Stimulated activated naive CD8-positive, alpha-beta T cell treated with anti-CD3 and anti-CD28 coated beads, Interleukin-15, Interleukin-2, amounts not matched to agents 100 ng/mL and 50 ng/mL, for 24 hours (primary cell): Measurements from ENCODE around the gene GLIPR2.
"Not testable (repeated sequence)": the region's sequence is repeated elsewhere in the genome, so short reads cannot be mapped to it uniquely, and the experiment has no call there.

Experiments
- H3K27ac Mint-ChIP-seq: one replicate; pipeline ENCODE4 v1.8.0; 2021; ENCODE audit warnings: mild to moderate bottlenecking, mixed read lengths
- H3K27me3 Mint-ChIP-seq: one replicate; pipeline ENCODE4 v1.8.0; 2021; ENCODE audit warnings: mixed read lengths
- H3K36me3 Mint-ChIP-seq: one replicate; pipeline ENCODE4 v1.8.0; 2021; ENCODE audit warnings: low read depth, mixed read lengths
- H3K4me1 Mint-ChIP-seq: one replicate; pipeline ENCODE4 v1.8.0; 2021; ENCODE audit warnings: low read depth, mixed read lengths
- H3K4me3 Mint-ChIP-seq: one replicate; pipeline ENCODE4 v1.8.0; 2021; ENCODE audit warnings: mild to moderate bottlenecking, mixed read lengths
- H3K9me3 Mint-ChIP-seq: one replicate; pipeline ENCODE4 v1.8.0; 2021; ENCODE audit warnings: mixed read lengths

Gene GLIPR2

GRCh38 chr9:36136272-36136893 is at the start of gene GLIPR2:
Gene GLIPR2, plus strand, starts transcription at chr9:36136733. Its CDS starts 46 bp downstream, at chr9:36136779.
- Mint-ChIP-seq H3K9me3 (no peaks in the 10 kb centered on the region), H3K4me1 (peaks cover 45% of the 10 kb centered on the region), H3K4me3 (peak within 1 kb of the TSS; percentile 90), H3K27me3 (no peaks in the 10 kb centered on the region), H3K36me3 (no peaks in the 10 kb centered on the region), H3K27ac (peak within 1 kb of the TSS; percentile 78)

GRCh38 chr9:36087054-36087453 is 49.5 kb upstream of the GLIPR2 start:
- H3K27me3 Mint-ChIP-seq, H3K27ac Mint-ChIP-seq, H3K4me1 Mint-ChIP-seq, H3K4me3 Mint-ChIP-seq, H3K9me3 Mint-ChIP-seq: not testable (repeated sequence)
- peaks cover 14% of the 10 kb centered on the region for H3K36me3 Mint-ChIP-seq

- Mint-ChIP-seq H3K27me3 (no peaks in the 10 kb centered on the region), H3K9me3 (peaks cover 5% of the 10 kb centered on the region), H3K36me3 (peaks cover 16% of the 10 kb centered on the region), H3K4me3 (no peak overlapping the region), H3K27ac (no peak overlapping the region), H3K4me1 (peaks cover 16% of the 10 kb centered on the region)
Observed at GRCh38 chr9:36088020-36088419, 48.5 kb upstream of the GLIPR2 start.

- peaks cover 16% of the 10 kb centered on the region for H3K36me3 Mint-ChIP-seq
Observed at GRCh38 chr9:36091026-36091953, 45.2 kb upstream of the GLIPR2 start.

GRCh38 chr9:36092014-36092413 is 44.5 kb upstream of the GLIPR2 start:
- peaks cover 5% of the 10 kb centered on the region for H3K9me3 Mint-ChIP-seq
- H3K4me3 Mint-ChIP-seq = no peak overlapping the region
- H3K36me3 Mint-ChIP-seq = peaks cover 10% of the 10 kb centered on the region
- peaks cover 23% of the 10 kb centered on the region for H3K4me1 Mint-ChIP-seq
- no peak overlapping the region for H3K27ac Mint-ChIP-seq
- no peaks in the 10 kb centered on the region for H3K27me3 Mint-ChIP-seq

More at GRCh38 chr9:36091026-36091953, 45.2 kb upstream of the GLIPR2 start:
- Mint-ChIP-seq H3K27ac (no peak overlapping the region), H3K9me3 (peaks cover 5% of the 10 kb centered on the region), H3K27me3 (no peaks in the 10 kb centered on the region), H3K4me3 (no peak overlapping the region), H3K4me1 (peaks cover 23% of the 10 kb centered on the region)

- peaks cover 5% of the 10 kb centered on the region for H3K9me3 Mint-ChIP-seq
Observed at GRCh38 chr9:36092509-36093215, 43.9 kb upstream of the GLIPR2 start.

GRCh38 chr9:36093384-36093783 is 43.1 kb upstream of the GLIPR2 start:
- Mint-ChIP-seq H3K27ac (no peak overlapping the region), H3K4me3 (no peak overlapping the region), H3K27me3 (no peaks in the 10 kb centered on the region), H3K4me1 (peaks cover 23% of the 10 kb centered on the region), H3K36me3 (peaks cover 7% of the 10 kb centered on the region), H3K9me3 (peaks cover 5% of the 10 kb centered on the region)

More at GRCh38 chr9:36092509-36093215, 43.9 kb upstream of the GLIPR2 start:
- Mint-ChIP-seq H3K4me1 (peaks cover 23% of the 10 kb centered on the region), H3K27ac (peak overlapping the region; percentile 83), H3K27me3 (no peaks in the 10 kb centered on the region), H3K36me3 (peaks cover 7% of the 10 kb centered on the region), H3K4me3 (no peak overlapping the region)

GRCh38 chr9:36099718-36100117 is 36.8 kb upstream of the GLIPR2 start:
- Mint-ChIP-seq H3K9me3 (no peaks in the 10 kb centered on the region), H3K4me3 (no peak overlapping the region), H3K27ac (no peak overlapping the region), H3K27me3 (no peaks in the 10 kb centered on the region), H3K36me3 (no peaks in the 10 kb centered on the region), H3K4me1 (no peaks in the 10 kb centered on the region)

GRCh38 chr9:36100532-36100931 is 36.0 kb upstream of the GLIPR2 start:
- Mint-ChIP-seq H3K27me3 (no peaks in the 10 kb centered on the region), H3K36me3 (no peaks in the 10 kb centered on the region), H3K4me1 (no peaks in the 10 kb centered on the region), H3K27ac (no peak overlapping the region), H3K4me3 (no peak overlapping the region), H3K9me3 (no peaks in the 10 kb centered on the region)

- Mint-ChIP-seq H3K27ac (no peak overlapping the region), H3K36me3 (no peaks in the 10 kb centered on the region), H3K27me3 (no peaks in the 10 kb centered on the region), H3K4me1 (no peaks in the 10 kb centered on the region), H3K4me3 (no peak overlapping the region), H3K9me3 (no peaks in the 10 kb centered on the region)
Observed at GRCh38 chr9:36101916-36102741, 34.4 kb upstream of the GLIPR2 start.

GRCh38 chr9:36102742-36103495 is 33.6 kb upstream of the GLIPR2 start:
- H3K4me1 Mint-ChIP-seq = no peaks in the 10 kb centered on the region
- no peaks in the 10 kb centered on the region for H3K9me3 Mint-ChIP-seq

GRCh38 chr9:36109071-36109470 is 27.5 kb upstream of the GLIPR2 start:
- Mint-ChIP-seq H3K27me3 (no peaks in the 10 kb centered on the region), H3K27ac (no peak overlapping the region), H3K4me1 (peaks cover 7% of the 10 kb centered on the region), H3K36me3 (peaks cover 7% of the 10 kb centered on the region), H3K4me3 (no peak overlapping the region), H3K9me3 (no peaks in the 10 kb centered on the region)

More at GRCh38 chr9:36102742-36103495, 33.6 kb upstream of the GLIPR2 start:
- H3K27me3 Mint-ChIP-seq = no peaks in the 10 kb centered on the region
- H3K27ac Mint-ChIP-seq = no peak overlapping the region
- H3K4me3 Mint-ChIP-seq = no peak overlapping the region
- H3K36me3 Mint-ChIP-seq = no peaks in the 10 kb centered on the region

GRCh38 chr9:36110434-36110833 is 26.1 kb upstream of the GLIPR2 start:
- H3K27me3 Mint-ChIP-seq = no peaks in the 10 kb centered on the region
- H3K4me3 Mint-ChIP-seq = no peak overlapping the region
- H3K27ac Mint-ChIP-seq = no peak overlapping the region
- peaks cover 7% of the 10 kb centered on the region for H3K36me3 Mint-ChIP-seq
- peaks cover 7% of the 10 kb centered on the region for H3K4me1 Mint-ChIP-seq
- no peaks in the 10 kb centered on the region for H3K9me3 Mint-ChIP-seq

- Mint-ChIP-seq H3K27ac (no peak overlapping the region), H3K36me3 (peaks cover 7% of the 10 kb centered on the region), H3K4me1 (peaks cover 7% of the 10 kb centered on the region), H3K27me3 (no peaks in the 10 kb centered on the region), H3K4me3 (no peak overlapping the region), H3K9me3 (no peaks in the 10 kb centered on the region)
Observed at GRCh38 chr9:36112516-36112915, 24.0 kb upstream of the GLIPR2 start.
